PFSK-1 (cell line): ENCODE measurements around the gene MAGEC3.

Experiments
- FOXP2 ChIP-seq: optimal IDR thresholded peaks from 2 replicates; pipeline ENCODE3; 2011; ENCODE audit warnings: borderline replicate concordance, control low read depth, inconsistent platforms; ENCODE audit not compliant: insufficient read depth; ENCODE audit errors: extremely low read length, extremely low read depth
- POLR2AphosphoS5 ChIP-seq: IDR thresholded peaks from 2 replicates; pipeline ENCODE4 v1.6.1; 2012; ENCODE audit warnings: low read depth, mild to moderate bottlenecking, control low read depth, low read length, moderate library complexity
- REST ChIP-seq, 2 experiments: IDR thresholded peaks; 2 replicates each; pipeline versions ENCODE4 v1.6.1 to v1.8.0; 2011 to 2012; ENCODE audit warnings: low read depth in 2 of 2, low read length in 2 of 2, control low read depth in 1 of 2, inconsistent platforms in 1 of 2, mild to moderate bottlenecking in 1 of 2, moderate library complexity in 1 of 2; ENCODE audit not compliant: insufficient read depth in 1 of 2
- SIN3A ChIP-seq: IDR thresholded peaks from 2 replicates; pipeline ENCODE4 v1.6.1; 2012; ENCODE audit warnings: mild to moderate bottlenecking, low read length, moderate library complexity, borderline replicate concordance; ENCODE audit not compliant: insufficient read depth
- TAF1 ChIP-seq: IDR thresholded peaks from 2 replicates; pipeline ENCODE4 v1.6.1; 2012; ENCODE audit warnings: low read length, control low read depth, borderline replicate concordance; ENCODE audit not compliant: insufficient read depth

Gene MAGEC3

DNA sequence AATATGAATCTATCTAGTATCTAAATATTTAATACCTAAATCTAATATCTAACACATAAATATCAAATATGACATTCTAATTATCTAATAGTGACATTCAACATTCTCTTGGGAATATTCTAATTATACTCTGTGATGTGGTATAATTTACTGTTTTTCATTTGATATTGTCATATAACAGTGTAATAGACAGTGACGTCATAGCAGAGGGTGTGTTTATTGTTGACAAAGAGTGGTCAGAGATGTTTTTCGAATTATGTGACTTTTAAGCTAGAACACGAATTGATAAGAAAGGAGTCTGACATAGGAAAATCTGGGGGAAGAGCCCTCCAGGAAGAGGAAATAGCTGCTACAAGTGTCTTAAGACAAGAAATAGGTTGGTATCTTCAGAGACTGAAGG lies 5.9 kb upstream of the MAGEC3 start:
- TF ChIP-seq POLR2AphosphoS5: no peak
- no peak for TF ChIP-seq TAF1
- no peak for TF ChIP-seq SIN3A
- no peak for TF ChIP-seq REST (IDR thresholded peaks at IDR 0.05; ENCODE audit: insufficient read depth in 1 of 2, low read depth in 2 of 2, low read length in 2 of 2)
- TF ChIP-seq FOXP2: no peak

GRCh38 chrX:141839856-141840255 lies 1.7 kb downstream of the MAGEC3 start:
- TF ChIP-seq SIN3A: no peak

GRCh38 chrX:141857479-141857878 lies 19.4 kb downstream of the MAGEC3 start:
- TF ChIP-seq TAF1: no peak
- TF ChIP-seq FOXP2: no peak
- no peak for TF ChIP-seq SIN3A
- TF ChIP-seq POLR2AphosphoS5: no peak
- TF ChIP-seq REST (IDR thresholded peaks at IDR 0.05; ENCODE audit: insufficient read depth in 1 of 2, low read depth in 2 of 2, low read length in 2 of 2): no peak

GRCh38 chrX:141879616-141880015 lies 41.5 kb downstream of the MAGEC3 start:
- TF ChIP-seq TAF1 (no peak), REST (IDR thresholded peaks at IDR 0.05; ENCODE audit: insufficient read depth in 1 of 2, low read depth in 2 of 2, low read length in 2 of 2) (no peak), SIN3A (no peak), FOXP2 (no peak), POLR2AphosphoS5 (no peak)

GRCh38 chrX:141894733-141895132 lies 56.6 kb downstream of the MAGEC3 start:
- TF ChIP-seq FOXP2 (no peak), REST (IDR thresholded peaks at IDR 0.05; ENCODE audit: insufficient read depth in 1 of 2, low read depth in 2 of 2, low read length in 2 of 2) (no peak), TAF1 (no peak), SIN3A (no peak), POLR2AphosphoS5 (no peak)
